HepG2 (cell line): ENCODE measurements around the gene SELL. TPM values are rescaled to one million over a fixed set of nuclear protein-coding genes. Genes with fewer than 3 reads are reported as not detected.

ENCODE experiments used
- ARID5B ChIP-seq: IDR thresholded peaks from 2 replicates; pipeline ENCODE4 v1.4.0; 2020; ENCODE audit warnings: mild to moderate bottlenecking, missing genetic modification reagents
- CTCF ChIP-seq: sonication (generic); formaldehyde crosslinking; IDR thresholded peaks from 2 replicates; pipeline ENCODE4 v1.5.0; 2020; ENCODE audit warnings: mild to moderate bottlenecking, missing genetic modification reagents, moderate library complexity
- PRDM4 ChIP-seq: sonication (generic); formaldehyde crosslinking; IDR thresholded peaks from 2 replicates; pipeline ENCODE4 v1.9.0; 2021; ENCODE audit warnings: missing genetic modification reagents, borderline replicate concordance
- SIN3A ChIP-seq: IDR thresholded peaks from 2 replicates; pipeline ENCODE4 v1.6.1; 2011; ENCODE audit warnings: low read depth, mild to moderate bottlenecking, control low read depth, low read length, borderline replicate concordance
- SMAD1 ChIP-seq: sonication (generic); formaldehyde crosslinking; IDR thresholded peaks from 2 replicates; pipeline ENCODE4 v1.4.0; 2020; ENCODE audit warnings: missing genetic modification reagents, low read depth, mild to moderate bottlenecking, borderline replicate concordance
- ZBTB43 ChIP-seq: sonication (generic); formaldehyde crosslinking; conservative IDR thresholded peaks from 2 replicates; pipeline ENCODE4 v1.4.0; 2020; ENCODE audit warnings: missing genetic modification reagents
- ZNF280B ChIP-seq: sonication (generic); formaldehyde crosslinking; IDR thresholded peaks from 2 replicates; pipeline ENCODE4 v1.5.0; 2020; ENCODE audit warnings: missing genetic modification reagents, mild to moderate bottlenecking, borderline replicate concordance
- ZNF563 ChIP-seq: sonication (generic); formaldehyde crosslinking; IDR thresholded peaks from 2 replicates; pipeline ENCODE4 v1.8.0; 2022; ENCODE audit warnings: mild to moderate bottlenecking, moderate library complexity, missing genetic modification reagents
- ZNF775 ChIP-seq: sonication (generic); formaldehyde crosslinking; IDR thresholded peaks from 2 replicates; pipeline ENCODE4 v1.4.0; 2020; ENCODE audit warnings: missing genetic modification reagents, mild to moderate bottlenecking, moderate library complexity, borderline replicate concordance
- ZZZ3 ChIP-seq: sonication (generic); formaldehyde crosslinking; IDR thresholded peaks from 2 replicates; pipeline ENCODE4 v1.4.0; 2020; ENCODE audit warnings: missing genetic modification reagents, mild to moderate bottlenecking, borderline replicate concordance
- polyA plus RNA-seq, 8 experiments: library from polyadenylated mRNA; depleted of rRNA in 3 of 8; stranded (reverse) in 7 of 8; unstranded in 1 of 8; fragments of >200 nt; fragmentation: Illumina TruSeq in 4 of 8; extraction: Trizol in 4 of 8; gene quantifications; 2 replicates each; pipeline versions ENCODE4 v1.2.1 to v1.2.3, GENCODE V29; 2011 to 2016; ENCODE audit warnings: low read depth in 4 of 8, missing spikeins in 1 of 8, mixed read lengths in 1 of 8; ENCODE audit not compliant: insufficient read depth in 1 of 8
- total RNA-seq, 5 experiments: library from RNA; depleted of rRNA; stranded (reverse); fragments of >200 nt; fragmentation: Illumina TruSeq; extraction: Trizol; gene quantifications; 2 replicates each; pipeline ENCODE4 v1.2.3, GENCODE V29; 2016; ENCODE audit warnings: low read depth in 1 of 5

SELL gene
- total and polyA plus RNA-seq, 2 of the 13 experiments (the other 11 are each of a cell fraction or from before 2014, with no cell fraction given), result 0.13 to 0.18 TPM

GRCh38 chr1:169711469-169712308 lies at the start of gene SELL (continued):
- TF ChIP-seq ARID5B (CRISPR knock-in tag) (peak; percentile 21; the same call in 1 of the 2 replicates), ZBTB43 (no peak), ZNF775 (CRISPR knock-in tag) (peak; percentile 70; the same call in 1 of the 2 replicates), PRDM4 (CRISPR knock-in tag) (no peak), ZNF280B (CRISPR knock-in tag) (no peak), ZZZ3 (no peak), SMAD1 (CRISPR knock-in tag) (no peak), CTCF (peak; percentile 80), ZNF563 (CRISPR knock-in tag) (no peak), SIN3A (no peak)
